A673 (cell line): ENCODE results near the gene PGBD5. TPM values are rescaled to one million over a fixed set of nuclear protein-coding genes. Genes with fewer than 3 reads are reported as not detected.

ENCODE experiments used
- BruUV-seq: library from RNA; stranded (reverse); fragments of 400-500 nt; replicated peaks from 2 replicates; lab custom pipeline; 2021; lab: Mats Ljungman, UMichigan
- CTCF ChIA-PET: fragments of 300-600 bp; sonication (Branson Sonifier 250); formaldehyde crosslinking; loops from one replicate; lab custom pipeline; 2022; ENCODE audit warnings: antibody characterized with exemption; lab: Charles Lee
- POLR2A ChIA-PET: fragments of 300-600 bp; sonication (Branson Sonifier 250); formaldehyde crosslinking; loops from one replicate; lab custom pipeline; 2022; ENCODE audit warnings: antibody characterized with exemption; ENCODE audit not compliant: low non-redundant PET; lab: Charles Lee
- DNase-seq: peaks from one replicate; pipeline ENCODE4 v3.0.0-alpha.2; 2015; ENCODE audit warnings: low spot score
- H3K27ac ChIP-seq: fragments of 200-600 bp; sonication (generic); 2 replicates; pipeline ENCODE4 v1.5.1; 2016; ENCODE audit warnings: mixed run types, low read depth, mild to moderate bottlenecking, mixed read lengths, antibody characterized with exemption, low read length; ENCODE audit not compliant: poor library complexity, severe bottlenecking
- H3K27me3 ChIP-seq: fragments of 200-600 bp; sonication (generic); replicated peaks from 2 replicates; pipeline ENCODE4 v1.6.1; 2017; ENCODE audit warnings: mixed run types, low read depth, mild to moderate bottlenecking, mixed read lengths, antibody characterized with exemption, low read length; ENCODE audit not compliant: insufficient read depth, poor library complexity
- H3K36me3 ChIP-seq: fragments of 200-600 bp; sonication (generic); 2 replicates; pipeline ENCODE4 v1.6.1; 2016; ENCODE audit warnings: mixed run types, mild to moderate bottlenecking, mixed read lengths, antibody characterized with exemption, low read length; ENCODE audit not compliant: insufficient read depth, poor library complexity, severe bottlenecking
- H3K4me1 ChIP-seq: fragments of 200-600 bp; sonication (generic); 2 replicates; pipeline ENCODE4 v1.6.1; 2017; ENCODE audit warnings: mixed run types, mild to moderate bottlenecking, mixed read lengths, antibody characterized with exemption, low read length; ENCODE audit not compliant: insufficient read depth, poor library complexity, severe bottlenecking
- H3K4me3 ChIP-seq: fragments of 200-600 bp; sonication (generic); 2 replicates; pipeline ENCODE4 v1.5.1; 2016; ENCODE audit warnings: low read depth, mixed run types, mild to moderate bottlenecking, mixed read lengths, low read length; ENCODE audit not compliant: poor library complexity, severe bottlenecking
- H3K9me3 ChIP-seq: fragments of 200-600 bp; sonication (generic); 2 replicates; pipeline ENCODE4 v1.6.1; 2016; ENCODE audit warnings: mixed run types, low read depth, mild to moderate bottlenecking, mixed read lengths, antibody characterized with exemption, low read length; ENCODE audit not compliant: poor library complexity, severe bottlenecking
- CTCF ChIP-seq: fragments of 300-800, 200-600 bp; sonication (generic); conservative IDR thresholded peaks from 2 replicates; pipeline ENCODE4 v1.5.1; 2017; ENCODE audit warnings: low read depth, mild to moderate bottlenecking, antibody characterized with exemption, low read length, moderate library complexity, mixed read lengths
- EZH2 ChIP-seq: fragments of 200-600 bp; sonication (generic); IDR thresholded peaks from 2 replicates; pipeline ENCODE4 v1.6.1; 2017; ENCODE audit warnings: borderline replicate concordance, low read depth, mild to moderate bottlenecking, mixed read lengths, antibody characterized with exemption, low read length; ENCODE audit not compliant: poor library complexity, severe bottlenecking
- intact Hi-C: fragments of 100-400 bp; cut with micrococcal nuclease; formaldehyde crosslinking; loops from one replicate; pipeline ENCODE4 v1.10.0; 2022; ENCODE audit not compliant: unreplicated experiment
- total RNA-seq: library from RNA; stranded (reverse); gene quantifications from 2 replicates; pipeline ENCODE4 v1.2.3, GENCODE V29; 2021

The PGBD5 gene
- total RNA-seq, 1 experiment from 2014 or later, result 0.52 TPM

GRCh38 chr1:230401763-230402294 lies 24.3 kb downstream of the PGBD5 start:
- Histone ChIP-seq H3K4me3 (no peak overlapping the region), H3K4me1 (no peaks in the 10 kb centered on the region), H3K27ac (no peak overlapping the region), H3K27me3 (no peaks in the 10 kb centered on the region), H3K36me3 (no peaks in the 10 kb centered on the region), H3K9me3 (no peaks in the 10 kb centered on the region)
- POLR2A ChIA-PET, result no interaction called here
- BruUV-seq, result no TSS peak
- CTCF ChIA-PET, result no interaction called here
- no peak for TF ChIP-seq EZH2
- no peak for TF ChIP-seq CTCF
- intact Hi-C loops, result no loop called here
- no peak for DNase-seq

- H3K4me3 ChIP-seq, result no peak overlapping the region
- TF ChIP-seq EZH2, result no peak
- TF ChIP-seq CTCF, result no peak
- no peaks in the 10 kb centered on the region for H3K9me3 ChIP-seq
- CTCF ChIA-PET, result no interaction called here
- no peak for DNase-seq
- BruUV-seq, result no TSS peak
- no peak overlapping the region for H3K27ac ChIP-seq
- H3K27me3 ChIP-seq, result no peaks in the 10 kb centered on the region
- intact Hi-C loops, result no loop called here
- no peaks in the 10 kb centered on the region for H3K36me3 ChIP-seq
- POLR2A ChIA-PET, result no interaction called here
- no peaks in the 10 kb centered on the region for H3K4me1 ChIP-seq
Observed at GRCh38 chr1:230401101-230401500, 25.0 kb downstream of the PGBD5 start.

GRCh38 chr1:230400007-230400344 lies 26.2 kb downstream of the PGBD5 start:
- BruUV-seq, result no TSS peak
- H3K9me3 ChIP-seq, result no peaks in the 10 kb centered on the region
- ChIA-PET POLR2A (no interaction called here), CTCF (no interaction called here)
- no peaks in the 10 kb centered on the region for H3K36me3 ChIP-seq
- H3K4me1 ChIP-seq, result no peaks in the 10 kb centered on the region
- no peak overlapping the region for H3K4me3 ChIP-seq
- intact Hi-C loops, result no loop called here
- H3K27me3 ChIP-seq, result no peaks in the 10 kb centered on the region
- no peak overlapping the region for H3K27ac ChIP-seq
- DNase-seq, result no peak
- TF ChIP-seq EZH2 (no peak), CTCF (no peak)
